Stimulated activated CD8-positive, alpha-beta memory T cell treated with anti-CD3 and anti-CD28 coated beads, Interleukin-12 subunit alpha, Interleukin-12 subunit beta, amount 100 ng/mL, for 24 hours (primary cell): ENCODE results near the gene IL17A.
A peak's percentile ranks its signal among the peaks of the same experiment; 100 is the strongest.

ENCODE experiments used
- DNase-seq: peaks from one replicate; pipeline ENCODE4 v3.0.0-alpha.2; 2020; ENCODE audit errors: extremely low read depth

Gene IL17A

DNA sequence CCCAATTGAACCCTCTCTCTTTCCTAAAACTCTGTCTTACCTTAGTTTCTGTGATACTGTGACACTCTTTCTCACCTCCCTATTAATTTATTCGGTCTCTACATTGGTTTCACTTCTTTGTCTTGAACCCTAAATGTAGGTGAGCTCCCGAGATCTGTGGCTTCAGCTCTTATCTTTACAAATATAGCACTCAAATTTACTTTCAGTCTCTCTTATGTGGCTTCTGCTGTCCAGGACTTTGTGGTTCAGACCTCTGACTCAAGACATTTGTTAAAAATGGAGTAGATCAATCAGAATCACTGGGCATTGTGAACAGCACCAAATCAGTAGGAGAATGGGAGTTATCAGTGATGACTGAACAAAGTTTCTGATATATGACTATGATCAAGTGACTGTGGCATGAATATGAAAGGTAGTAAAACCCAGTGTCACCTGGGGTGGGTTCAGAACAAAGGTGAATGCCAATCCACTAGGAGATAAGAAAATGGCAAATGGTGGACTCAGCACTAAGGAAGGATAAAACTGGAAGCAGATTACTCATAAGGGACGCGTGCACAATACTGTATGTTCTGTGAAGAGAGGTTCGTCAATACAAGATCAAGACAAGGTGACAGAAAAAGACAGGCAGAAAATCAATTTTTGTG lies 30.9 kb downstream of the IL17A start:
- no peak for DNase-seq

DNA sequence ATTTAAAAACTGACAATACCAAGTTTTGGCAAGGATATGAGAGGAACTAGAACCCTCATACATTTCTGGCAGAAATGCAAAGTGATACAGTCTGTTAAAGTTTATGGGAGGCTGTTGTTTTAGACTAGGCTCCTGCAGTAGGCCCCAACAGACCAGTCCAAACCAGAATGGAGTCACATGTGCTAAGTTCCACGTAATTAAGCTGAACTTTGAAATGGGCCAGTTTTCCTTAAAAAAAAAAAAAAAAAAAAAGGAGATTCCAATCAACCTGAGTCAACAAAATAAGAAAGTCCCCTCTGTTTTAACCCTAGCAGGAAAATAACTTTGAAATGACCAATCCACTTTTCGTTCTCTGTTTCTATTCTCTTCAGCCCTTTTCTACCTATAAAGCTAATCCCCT lies 31.6 kb downstream of the IL17A start:
- no peak for DNase-seq

DNA sequence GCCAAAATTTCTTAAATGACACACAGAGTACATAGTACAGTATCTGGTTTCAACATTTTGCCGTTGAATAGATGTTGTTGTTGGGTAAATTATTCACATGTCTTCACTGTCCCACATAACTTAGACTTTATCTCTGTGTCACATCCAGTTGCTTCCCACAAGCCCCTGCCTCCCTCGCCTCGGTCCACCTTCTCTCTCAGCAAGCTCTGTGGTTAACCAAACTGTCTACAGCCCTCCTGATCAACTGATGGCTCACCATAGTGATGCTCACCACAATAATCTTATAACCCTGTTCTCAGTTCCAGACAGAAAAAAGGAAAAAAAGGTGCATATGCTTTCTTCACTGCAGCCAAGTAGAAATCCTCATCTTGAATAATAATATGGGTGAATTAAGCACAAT lies 35.1 kb downstream of the IL17A start:
- DNase-seq: peak; percentile 19

DNA sequence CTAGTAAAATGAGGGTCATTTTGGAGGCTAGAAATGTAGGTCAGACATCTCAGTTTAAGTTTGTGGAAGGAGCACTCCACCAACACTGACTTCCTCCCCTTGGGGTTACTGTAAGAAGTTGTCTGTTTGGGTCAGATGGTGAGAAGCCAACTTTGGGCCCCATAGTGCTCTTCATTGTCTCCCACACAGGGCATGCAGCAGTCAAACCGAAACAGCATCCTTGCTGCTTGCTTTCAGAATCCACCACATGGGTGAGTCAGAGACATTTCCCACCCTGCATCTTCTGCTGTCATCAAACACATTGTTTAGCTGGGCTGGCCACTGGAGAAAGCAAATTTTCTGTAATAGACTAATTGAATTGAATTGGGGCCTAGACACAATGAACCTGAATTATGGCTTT lies 41.3 kb downstream of the IL17A start:
- DNase-seq: peak; percentile 30

DNA sequence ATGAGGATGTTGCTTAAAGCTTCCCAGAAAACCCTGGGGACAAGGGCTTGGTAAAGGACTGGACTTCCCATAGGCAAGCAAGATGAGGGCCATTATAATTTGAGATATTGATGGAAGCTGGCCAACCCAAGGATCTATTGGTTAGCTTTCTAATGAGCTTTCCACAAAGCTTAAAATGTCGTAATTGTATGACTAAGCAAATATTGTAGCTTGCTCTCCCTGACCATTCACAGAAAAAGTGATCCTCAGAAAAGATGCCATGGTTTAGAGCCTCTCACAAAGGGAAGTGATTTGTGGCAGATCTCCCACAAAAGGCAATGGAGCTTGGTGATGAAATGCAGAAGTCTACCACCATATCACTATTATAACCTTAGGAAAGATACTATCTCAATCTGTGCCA lies 44.5 kb downstream of the IL17A start:
- DNase-seq: no peak

DNA sequence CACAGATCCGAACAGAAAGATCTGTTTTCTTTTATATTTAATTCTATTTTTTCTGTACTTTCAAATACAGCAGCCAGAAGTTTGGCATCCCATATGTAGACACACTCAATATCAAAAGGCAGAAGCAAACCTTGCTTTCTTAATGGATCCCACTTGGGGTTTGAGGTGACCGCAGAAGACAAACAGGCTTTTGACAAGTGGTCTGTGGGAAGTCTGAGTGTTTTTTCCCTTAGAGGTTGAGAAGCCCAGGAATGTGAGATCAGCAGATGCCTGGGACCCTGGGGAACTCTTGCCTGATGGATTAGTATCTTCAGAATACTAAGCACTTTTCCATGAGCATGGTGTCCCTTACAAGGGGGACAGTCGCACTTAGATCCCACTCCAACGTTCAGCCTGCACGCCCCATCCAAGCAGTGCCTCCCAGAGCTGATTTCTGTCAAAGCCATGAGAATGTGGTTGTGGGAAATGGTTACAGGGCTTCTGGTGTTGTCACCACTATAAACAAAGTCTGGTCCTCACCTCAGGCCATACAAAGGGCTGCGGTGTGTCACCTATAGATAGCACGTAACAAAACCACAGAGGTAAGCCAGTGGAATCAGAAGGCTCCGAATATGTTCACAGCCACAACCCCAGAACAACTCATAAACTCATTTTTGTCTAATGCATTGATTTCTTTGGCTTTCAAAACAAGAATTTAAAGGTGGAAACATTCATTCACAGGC lies 45.4 kb downstream of the IL17A start:
- DNase-seq: no peak

DNA sequence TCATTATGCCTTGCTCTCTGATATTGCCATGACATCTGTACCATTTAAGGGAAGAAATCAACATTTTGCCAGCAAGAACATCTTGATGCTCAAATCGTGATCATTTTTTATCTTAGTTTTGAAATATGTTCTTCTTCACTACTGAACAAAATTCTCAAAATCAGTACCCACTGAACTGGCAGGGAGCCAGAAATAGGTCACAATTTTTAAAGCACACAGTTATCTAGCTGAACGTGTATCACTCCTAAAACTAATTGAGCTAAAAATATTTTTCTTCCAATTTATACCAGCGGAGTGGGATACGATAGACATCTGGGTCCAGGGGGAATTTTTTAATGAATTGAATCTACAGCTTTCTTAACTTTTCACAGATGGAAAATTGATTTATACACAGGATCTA lies 46.8 kb downstream of the IL17A start:
- DNase-seq: no peak

DNA sequence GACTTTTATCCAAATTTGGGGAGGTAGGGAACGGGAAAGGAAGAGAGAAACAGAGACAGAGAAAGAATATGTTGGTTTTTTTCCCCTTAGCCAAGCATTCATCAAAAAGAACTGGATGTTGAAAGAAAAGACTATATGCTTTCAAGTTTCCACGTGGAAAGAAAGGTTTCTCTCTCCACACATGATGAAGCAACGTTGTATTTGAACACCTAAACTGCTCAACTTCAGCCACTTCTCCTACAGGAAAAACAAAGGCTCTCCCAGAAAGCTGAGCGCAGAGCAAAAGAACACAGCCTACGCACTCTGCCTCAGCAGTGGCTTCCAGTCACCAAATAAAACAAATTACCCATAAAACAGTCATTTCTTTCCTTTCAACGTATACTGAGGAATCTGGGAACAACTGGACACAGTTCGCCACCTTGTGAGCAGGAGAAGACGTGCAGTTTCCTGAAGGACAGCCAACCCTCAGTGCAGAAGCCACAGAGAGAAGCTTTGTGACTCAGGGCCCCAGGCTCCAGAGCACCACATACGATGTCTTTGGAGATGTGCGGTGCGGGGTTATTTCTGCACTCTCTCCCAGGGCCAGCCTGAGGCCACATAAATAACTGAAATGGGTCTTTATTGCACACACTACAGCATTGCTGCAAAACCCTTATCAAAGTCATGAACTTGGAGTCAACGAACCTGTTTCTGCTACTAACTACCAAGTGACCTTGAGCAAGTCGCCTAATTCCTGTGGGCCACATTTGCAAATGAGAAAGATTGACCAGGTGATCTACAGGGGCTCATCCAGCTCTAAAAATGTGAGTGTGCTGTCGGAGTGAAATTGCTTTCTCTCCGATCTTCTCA lies 48.0 kb downstream of the IL17A start:
- DNase-seq: no peak
